Measurements from ENCODE around the gene TAOK1.
A peak's percentile ranks its signal among the peaks of the same experiment; 100 is the strongest.

TAOK1 gene

DNA sequence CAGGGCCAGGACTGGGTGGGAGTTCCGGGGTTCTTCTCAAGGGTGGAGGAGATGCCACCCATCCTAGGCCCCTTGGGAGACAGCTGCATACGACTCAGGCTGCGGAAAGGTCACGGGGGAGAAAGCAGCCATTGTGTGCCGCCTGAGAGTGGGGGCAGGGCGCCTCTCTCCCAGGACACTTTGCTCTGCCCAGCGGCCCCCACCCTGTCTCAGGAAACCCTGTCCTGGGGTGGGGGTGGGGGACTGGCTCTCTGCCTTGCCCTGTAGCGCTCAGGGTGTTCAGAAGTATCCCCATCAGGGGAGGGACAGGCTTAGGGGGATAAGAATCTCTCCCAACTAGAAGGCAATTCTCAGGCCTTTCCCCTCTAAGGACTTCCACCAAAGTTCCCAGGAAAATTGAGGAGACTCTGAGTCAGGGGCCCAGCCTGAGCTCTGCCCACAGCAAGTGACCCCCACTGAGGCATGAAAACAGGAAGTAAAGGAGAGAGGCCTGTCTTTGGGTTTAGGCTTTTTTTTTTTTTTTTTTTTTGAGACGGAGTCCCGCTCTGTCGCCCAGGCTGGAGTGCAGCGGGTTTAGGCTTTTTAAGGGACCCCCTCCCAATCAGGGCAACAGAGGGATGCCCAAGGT lies 194.4 kb downstream of the TAOK1 start:
- no peak for DNase-seq

DNA sequence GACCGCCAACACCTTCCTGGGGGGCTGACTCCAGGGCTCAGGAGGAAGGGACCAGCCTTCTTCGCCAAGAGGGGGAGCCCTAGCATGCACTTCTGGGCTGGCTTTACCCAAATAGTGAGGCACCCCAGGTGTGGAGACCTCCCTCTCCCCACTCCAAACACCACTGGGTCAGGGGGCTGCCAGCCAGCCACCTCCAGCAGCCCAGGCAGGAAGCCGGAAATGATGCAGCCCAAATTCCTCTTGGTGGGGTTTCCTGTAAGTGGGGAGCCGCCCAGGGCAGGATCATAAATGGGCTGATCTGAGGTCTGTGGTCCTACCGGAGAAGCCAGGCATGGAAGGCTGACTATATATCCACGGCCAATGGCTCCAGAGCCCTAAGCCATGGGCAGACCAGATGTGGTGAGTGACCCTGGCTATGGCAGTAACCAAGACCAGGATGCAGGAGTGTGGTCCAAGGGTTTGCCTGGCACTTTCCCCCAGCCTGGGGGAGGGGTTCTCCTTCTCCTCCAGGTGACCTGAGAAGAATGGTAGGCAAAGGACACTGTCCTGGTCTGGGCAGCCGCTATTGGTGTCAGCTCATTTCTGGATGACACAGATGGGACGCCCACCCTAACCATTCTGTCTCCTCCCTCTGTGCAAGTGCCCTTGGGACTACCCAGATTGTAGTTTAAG lies 195.1 kb downstream of the TAOK1 start:
- no peak for DNase-seq

DNA sequence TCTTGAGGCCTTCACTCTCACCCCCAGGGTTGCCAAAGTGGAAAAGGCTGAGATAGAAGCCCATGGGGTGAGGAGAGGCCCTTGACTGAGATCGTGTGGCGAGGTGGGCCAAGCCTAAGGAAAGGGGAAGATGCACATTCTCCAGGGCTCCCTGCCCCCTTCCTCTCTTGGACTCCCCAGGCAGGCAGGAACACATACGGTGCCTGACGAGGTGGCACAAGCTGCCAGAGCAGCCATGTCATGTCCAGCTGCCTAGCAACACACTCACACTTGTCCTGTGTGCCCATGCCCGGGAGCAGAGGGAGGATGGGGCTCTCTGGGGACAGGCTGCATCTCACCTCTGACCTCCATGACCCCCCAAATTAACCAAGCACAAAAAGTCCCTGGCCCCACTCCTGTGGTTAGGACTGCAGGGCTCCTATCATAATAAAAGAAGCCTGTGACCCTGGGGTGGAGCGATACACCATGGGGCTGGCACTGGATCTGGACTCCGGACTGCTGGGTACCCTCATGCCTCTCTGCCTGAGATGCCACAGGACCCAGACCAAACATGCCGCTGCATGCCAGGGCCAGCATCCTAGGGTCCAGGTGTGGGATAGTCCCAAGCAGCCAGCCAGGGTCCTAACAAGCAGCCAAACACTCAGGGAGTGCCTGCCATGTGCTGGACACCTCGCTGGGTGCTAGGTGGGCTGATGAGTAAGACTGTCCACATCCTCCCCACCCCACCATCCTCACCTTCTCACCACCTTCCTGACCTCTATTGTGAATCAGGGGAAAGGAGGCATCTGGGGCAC lies 196.7 kb downstream of the TAOK1 start:
- no peak for DNase-seq

DNA sequence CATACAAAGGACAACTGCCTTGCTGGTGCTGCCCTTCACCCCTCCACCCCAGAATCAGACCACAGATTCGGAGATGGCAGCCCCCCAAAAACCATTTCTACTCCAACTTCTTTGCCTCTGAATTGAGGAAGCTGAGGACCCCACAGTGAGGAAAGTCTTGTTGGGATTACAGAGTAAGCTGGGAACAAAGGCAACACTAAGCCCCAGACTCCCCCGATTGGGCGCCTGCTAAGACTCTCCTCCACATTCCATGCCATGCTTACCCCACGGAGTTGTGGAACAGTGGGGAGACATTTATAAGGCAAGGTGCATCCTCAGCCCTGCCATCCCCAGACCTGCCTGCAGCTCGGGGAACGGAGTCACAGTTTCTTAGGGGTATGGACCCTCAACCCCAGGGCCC lies 197.4 kb downstream of the TAOK1 start:
- DNase-seq, result no peak

DNA sequence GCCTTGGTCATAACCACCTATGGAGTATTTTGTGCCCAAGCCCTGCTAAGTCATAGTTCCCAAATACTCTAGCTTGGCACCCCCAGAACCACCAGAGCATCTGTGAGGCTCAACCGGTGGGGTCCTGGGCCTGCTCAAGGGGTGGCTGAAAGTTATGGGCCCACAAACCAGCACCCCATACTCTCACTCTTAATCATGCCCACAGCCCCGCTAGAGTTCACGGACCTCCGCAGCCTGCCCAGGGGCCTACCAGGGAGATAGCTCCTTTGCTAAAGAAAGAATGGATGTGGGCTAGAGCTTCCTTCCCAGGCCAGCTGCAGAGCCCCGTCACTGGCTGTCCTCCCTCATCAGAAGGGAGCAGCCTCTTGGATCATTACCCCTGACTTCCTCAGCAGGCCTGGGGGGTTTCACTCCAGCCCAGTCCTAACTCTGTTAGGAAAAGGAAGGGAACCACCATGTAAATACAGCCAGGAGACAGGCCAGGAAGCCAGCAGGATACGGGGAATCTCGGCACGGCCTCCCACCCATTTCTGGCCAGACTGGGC lies 197.9 kb downstream of the TAOK1 start:
- no peak for DNase-seq

DNA sequence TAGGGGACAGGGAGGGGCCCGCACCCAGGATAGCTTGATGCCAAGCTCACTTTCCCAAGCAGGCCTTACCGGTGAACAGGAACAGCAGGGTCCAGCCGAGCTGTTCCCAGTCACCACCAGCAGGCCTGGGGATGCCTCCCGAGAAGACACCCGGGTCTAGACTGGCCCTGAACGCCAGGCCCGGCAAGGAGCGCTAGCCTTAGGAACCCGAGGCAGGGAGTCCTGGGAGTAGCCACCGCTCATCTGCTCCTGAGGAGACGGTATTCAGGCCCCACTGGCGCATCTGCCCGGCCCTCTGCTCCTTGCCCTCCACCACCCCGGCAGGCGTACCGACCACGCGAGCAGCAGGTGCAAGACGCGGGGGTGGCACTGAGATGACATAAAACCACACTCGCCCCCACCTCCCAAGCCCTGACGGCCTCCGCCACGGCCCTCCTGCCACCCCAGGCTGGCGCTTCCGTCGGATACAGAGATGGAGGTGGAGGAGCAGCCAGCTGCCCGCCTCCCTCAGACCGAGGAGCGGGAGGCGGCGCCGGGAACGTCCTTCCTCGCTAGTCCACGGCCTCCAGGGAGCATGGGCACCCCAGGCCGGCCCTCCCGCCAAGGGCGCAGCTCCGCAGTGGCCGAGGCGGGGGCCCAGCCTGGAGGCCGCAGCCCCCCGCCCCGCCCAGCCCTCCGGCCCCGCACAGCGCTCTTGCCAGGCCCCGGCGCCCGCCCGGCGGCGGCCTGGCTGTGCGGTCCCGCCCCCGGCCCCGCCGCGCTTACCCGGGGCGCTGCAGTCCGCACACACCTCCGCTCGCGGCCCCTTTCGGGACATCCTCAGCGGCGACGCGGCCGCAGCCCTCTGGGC lies 198.6 kb downstream of the TAOK1 start:
- no peak for DNase-seq

DNA sequence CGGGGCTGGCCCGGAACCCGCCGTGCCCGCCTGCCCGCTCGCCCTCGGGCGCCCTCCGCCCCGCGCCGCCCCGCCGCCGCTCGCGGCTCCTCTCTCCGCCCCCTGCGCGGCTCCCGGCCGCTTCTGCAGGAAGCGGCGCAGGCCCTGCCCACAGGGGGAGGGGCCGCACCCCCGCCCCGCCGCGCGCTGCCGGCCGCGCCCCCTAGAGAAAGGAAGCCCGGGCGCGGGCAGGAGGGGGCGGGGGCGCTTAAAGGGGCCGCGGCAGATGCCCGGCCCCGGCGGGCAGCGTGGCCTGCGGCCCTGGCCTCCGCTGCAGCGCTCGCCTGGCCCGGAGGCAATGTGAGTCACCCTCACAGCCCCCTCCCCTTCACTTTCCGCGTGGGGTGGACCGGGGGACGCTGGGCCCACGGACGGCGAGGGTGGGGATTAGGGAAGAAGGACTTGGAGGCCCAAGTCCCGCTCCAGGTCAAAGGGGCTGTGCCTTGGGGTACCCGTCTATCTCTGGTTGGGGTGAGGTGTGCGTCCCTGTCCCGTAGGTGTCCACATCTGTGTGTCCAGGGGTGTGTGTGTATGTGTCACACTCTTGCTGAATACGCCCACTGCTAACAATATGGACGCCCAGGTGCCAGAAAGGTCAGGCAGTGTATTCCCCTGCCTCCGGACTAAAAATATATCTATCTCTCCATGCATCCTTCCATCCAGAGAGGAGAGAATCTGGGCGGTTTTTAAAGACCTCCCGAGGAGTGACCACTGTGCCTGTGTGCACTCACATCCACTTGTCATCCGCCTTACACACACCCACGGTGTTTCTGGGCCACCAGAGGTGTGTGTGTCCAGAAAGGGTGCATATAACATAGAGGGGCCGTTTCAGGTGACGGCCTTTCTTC lies 199.6 kb downstream of the TAOK1 start, which contains the start of gene GIT1:
GIT1 (minus strand) TSS at position 125 of the 887 bp plus-strand sequence. CDS start 270 bp downstream, outside the sequence.
- peak; percentile 29 to 86 for DNase-seq

DNA sequence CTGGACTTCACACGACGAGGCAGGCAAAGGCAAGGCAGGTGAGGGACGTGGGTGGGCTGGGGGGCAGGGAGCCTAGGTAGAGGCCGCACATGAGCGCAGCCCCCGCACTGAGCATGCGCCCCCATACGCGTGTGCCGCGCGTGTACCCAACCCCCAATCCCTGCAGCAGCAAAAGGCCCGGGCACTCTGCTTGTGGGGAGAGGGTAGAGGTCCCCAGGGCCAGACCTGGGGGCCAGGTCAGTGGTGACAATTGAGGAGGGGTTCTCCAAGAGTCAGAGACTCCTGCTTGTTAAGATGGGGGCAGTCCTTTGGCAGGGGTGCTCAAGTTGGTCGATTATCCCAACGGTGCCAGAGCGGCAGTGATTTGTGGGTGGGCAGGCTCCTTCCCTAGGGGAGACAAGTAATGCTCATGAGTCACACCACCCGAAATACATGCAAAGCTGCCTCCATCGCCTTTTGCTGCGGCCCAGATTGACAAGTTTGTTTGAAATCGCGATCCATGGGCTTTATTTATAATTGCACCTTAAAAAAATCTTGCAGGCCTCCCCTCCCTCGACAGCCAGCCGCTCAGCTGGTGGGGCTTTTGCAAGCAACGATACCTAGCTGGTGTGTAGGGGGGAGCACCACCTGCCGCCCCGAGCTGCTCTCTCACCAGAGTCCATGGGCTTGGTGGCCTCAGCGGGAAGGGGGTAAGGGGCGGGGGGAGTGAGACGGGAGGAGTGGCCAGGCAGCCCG lies 200.4 kb downstream of the TAOK1 start:
- peak; percentile 74 to 76 for DNase-seq

DNA sequence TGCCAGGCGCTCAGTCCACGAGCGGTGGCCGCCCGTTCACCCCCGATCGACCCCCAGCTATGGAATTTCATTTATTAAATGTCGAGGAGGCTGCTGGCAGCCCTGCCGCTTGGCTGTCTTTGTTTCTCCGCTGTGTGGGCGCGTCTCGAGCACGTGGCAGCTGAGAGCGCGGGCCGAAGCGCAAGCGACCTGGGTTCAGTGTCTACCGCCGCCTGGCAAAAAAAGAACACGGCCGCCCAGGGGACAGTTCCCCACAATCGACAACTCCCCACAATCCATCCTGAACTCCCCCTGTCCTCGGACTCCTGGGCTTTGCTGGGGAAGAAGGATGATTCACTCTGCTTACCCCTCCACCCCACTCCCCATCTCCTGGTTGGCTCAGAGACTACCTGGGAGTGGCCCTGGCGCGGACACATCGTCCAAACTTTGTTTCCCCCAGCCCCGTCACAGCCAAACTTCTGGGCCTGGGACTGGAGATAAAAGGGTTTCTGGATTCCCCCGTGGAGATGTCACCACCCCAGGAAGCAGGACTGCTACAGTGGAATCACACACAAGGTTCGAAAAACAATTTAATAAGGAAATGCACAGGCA lies 201.1 kb downstream of the TAOK1 start:
- peak; percentile 87 to 90 for DNase-seq

DNA sequence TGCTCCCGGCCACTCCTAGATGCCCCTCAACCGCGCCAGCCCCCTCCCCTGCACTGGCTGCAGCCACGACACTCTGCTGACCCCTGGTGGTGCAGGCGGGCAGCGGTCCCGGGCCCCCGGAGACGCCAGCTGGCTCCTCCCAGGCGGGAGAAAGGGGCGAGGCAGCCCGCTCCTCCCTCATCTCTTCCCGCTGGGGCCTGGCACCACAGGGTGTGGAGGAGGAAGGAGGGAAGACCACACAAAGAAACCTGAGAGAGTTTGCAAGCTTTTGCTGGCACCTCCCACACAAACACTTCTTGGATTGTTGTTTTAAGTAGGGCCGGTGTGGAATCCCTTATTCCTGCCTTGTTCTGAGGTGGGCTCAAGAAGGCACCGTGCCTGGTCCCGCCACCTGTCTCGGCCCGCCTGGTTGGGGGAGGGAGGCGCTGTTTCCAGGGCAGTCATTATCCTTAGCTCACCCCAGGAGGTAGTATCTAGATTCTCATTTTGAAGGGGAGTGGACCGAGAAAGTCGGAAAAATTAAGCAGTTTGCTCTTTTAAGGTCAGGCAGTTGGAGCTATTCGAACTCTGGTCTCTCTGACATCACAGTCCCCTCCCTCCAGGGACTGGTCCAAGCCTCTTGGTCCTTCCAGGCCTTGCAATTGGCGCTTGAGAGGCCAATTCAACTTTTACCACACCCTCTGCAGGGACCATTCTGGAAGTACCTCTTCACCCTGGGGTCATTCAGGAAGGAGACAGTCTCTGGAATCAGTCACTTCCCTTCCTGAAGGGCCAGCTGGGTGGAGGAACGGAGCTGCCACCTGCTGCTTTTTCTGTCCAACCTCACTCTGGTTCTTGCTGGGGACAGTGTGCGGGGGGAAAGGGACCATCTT lies 201.8 kb downstream of the TAOK1 start:
- DNase-seq, result peak; percentile 90 to 93

DNA sequence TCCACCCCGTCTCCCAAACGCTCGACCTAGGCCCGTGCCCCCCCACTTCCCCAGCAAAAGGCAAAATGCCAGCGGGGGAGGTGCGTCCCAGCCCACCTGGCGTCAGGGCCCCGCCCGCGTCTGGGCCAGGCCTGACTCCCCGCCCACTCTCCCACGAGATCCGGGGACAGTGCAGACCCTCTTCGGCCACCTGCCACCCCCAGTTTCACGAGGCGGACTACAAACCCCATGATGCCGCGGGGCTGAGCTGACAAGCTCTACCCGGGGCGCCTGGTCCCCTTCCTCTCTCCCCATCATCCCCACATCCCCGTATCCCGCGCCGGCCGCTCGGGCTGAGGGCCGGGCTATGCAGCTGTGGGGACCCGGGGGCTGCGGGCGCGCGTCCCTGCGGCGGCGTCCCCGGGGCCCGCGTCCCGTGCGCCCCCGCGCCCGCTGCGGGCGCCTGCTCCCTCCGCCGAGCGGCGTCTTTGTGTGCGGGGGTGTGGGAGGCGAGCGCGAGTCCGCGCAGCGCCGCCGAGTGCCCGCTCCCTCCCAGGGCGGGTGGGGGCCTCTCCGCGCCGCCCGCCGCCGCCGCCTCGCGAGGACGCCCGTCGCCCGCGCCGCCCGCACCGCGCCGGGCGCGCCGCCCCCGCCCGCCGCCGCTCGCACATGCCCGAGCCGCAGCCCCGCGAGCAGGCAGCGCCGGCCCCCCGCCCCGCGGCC lies 202.8 kb downstream of the TAOK1 start, which contains the start of gene ANKRD13B:
ANKRD13B (plus strand) TSS at position 283 of the 702 bp plus-strand sequence. CDS start 490 bp downstream, outside the sequence.
- DNase-seq, result peak; percentile 58 to 79

DNA sequence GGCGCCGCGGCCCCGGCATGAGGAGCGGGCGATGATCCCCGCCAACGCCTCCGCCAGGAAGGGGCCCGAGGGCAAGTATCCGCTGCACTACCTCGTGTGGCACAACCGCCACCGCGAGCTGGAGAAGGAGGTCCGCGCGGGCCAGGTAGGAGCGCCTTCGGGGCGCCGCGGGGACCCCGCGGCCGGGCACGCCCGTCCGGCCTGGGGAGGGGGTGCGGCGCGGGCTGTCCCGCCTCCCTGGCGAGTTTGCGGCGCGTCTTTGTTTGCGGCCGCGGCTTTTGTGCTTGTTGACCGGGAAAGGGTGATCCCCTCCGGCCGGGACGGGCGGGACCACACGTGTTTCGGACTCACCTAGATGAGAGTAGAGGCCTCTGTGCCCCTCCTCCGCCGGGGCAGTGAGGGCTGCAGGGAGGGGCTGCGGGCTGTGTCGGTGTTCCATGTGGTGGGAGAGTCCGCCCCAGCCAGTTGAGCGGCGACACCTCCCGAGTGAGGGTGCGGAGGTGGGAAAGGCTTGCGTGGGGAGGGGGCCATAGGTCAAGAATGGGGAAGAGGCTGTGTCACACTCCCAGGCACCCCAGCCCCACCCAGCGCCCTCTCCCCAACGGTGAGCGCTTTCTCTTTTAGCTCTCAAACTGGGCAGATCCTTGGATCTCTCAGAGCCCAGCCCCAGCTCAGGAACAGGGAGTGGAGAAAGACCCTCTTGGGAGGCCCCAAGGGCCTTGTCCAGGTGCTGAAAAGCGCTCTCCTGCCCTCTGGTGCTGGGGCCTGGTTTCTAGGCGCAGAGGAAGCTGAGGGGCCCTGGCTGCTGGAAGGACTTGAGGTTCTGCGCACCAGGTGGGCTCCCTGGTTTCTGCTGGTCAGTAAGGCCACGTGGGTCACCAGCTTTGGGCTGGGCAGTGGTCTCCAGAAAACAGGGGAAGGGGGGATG lies 203.7 kb downstream of the TAOK1 start:
- DNase-seq, result no peak

DNA sequence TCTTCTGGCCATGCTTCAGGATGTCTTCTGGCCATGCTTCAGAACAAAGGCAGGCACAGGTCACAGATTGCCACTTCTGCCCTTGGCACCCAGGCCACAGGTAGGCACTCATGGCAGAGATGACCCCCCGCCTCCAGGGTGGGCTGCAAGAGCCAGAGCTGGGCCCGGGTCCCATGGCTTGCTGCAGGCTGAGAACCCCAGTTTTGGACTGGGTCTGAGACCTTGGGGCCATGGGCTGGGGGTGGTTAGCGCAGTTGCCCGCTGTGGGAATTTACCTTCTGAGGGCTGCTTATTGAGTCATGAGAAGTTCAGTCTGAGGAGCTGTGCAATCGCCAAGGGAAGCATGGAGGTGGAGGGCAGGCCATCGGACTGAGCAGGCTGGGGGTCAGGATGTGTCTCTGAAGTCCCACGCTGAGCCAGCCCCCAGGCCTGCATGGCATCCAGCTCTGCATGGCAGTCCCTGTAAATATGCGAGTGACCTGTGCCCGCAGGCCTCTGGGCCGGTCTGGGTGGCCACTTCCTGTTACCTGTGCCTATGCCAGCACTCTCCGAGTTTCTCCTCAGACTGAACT lies 204.4 kb downstream of the TAOK1 start:
- no peak for DNase-seq

DNA sequence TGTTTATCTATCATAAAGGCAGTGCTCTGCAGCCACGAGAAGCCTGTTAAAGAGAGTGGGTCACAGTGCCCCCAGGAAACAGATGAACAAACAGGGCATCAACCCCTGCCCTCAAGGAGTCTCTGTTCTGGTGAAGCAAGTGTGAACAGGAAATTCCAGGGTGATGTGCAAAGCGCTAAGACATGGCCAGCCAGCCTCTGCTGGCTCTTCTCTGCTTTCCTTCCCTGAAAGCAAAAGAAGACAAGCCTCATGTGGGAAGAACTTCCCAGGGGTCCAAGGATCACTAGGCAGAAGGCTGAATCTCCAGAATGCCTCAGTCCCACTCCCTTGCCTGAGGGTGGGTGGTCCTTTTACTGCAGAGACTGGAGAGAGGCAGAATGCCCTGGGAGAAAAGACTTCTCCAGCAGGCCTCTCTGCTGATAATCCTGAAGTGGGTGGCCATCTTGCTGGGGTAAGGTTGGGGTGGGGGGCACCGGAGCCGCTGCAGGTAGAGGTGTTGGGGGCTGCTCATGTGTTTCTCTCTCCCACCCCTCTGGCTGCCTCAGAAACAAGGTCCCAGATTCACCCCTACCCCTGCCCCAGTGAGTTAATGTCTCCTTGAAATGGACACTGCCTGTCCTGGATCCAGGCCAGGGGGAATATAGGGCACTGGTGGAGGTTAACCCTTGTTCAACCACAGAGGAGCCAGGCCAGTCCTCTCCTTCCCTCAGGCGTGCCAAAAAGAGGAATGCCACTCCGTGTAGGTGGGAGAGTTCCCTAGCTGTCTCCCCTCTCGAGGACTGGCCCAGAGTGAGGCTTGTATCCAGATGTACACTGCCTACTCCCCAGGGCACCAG lies 205.2 kb downstream of the TAOK1 start:
- DNase-seq, result no peak

DNA sequence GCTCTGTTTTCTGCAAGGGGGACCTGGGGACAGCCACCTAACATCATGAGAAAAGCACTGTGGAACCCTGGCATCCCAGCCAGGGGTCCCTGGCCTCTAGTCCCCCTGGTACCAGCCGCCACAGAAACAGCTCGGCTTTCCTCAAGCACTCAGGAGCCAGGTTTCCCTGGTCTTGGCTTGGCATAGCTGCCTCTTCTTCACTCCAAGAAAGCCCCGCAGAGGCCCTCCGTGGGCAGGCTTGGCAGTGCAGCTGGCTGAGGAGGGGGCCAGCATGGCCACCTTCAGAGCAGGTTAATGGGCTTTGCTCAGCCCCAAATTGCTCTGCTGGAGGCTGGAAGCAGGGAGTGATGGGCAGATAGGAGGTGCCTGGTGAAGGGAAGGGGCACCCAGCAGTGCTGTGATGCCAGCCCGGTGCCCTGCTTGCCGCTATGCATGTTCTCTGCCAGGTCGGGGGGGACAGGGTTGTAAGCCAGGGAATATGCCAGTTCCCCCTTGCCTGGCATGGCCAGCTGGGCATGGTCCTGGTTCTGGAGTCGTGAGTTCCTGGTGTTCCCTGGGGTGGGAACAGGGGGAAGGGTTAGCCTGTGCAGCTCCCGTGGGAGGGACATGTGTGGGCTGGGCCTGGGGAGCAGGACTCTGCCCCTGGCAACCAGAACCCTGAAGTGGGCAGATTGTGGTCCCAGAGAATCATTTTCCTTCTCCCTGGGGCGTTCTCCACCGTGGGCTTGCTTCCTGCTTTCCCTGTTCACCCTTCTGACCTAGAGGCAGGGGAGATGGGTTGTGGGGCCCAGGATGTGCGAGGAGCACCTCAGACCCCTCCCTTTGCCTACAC lies 206.0 kb downstream of the TAOK1 start:
- no peak for DNase-seq
